Omental fat pad (tissue), 4 donors: Measurements from ENCODE around the gene NOS1. TPM values are rescaled to one million over a fixed set of nuclear protein-coding genes. Genes with fewer than 3 reads are reported as not detected.

Source experiments
- ATAC-seq: fragments of 150-250 bp; one replicate; pipeline ENCODE4 v1.9.1; 2016; ENCODE audit warnings: mild to moderate bottlenecking, moderate library complexity; ENCODE audit not compliant: low FRiP score
- DNase-seq: peaks from one replicate; pipeline ENCODE4 v3.0.0-alpha.2; 2019; ENCODE audit warnings: low spot score
- total RNA-seq, 4 donors: library from RNA; depleted of rRNA; stranded (reverse); fragments of >200 nt; gene quantifications; one replicate each; pipeline ENCODE4 v1.1.0, GENCODE V29; 2016
- TF ChIP-seq, protein P1 (sequence below), 3 donors: fragments of 450-650 bp; IDR thresholded peaks; one replicate each; pipeline ENCODE4 v1.5.1; 2016 to 2017; ENCODE audit warnings: antibody characterized with exemption in 3 of 3, mild to moderate bottlenecking in 3 of 3, moderate library complexity in 2 of 3

The NOS1 gene
- total RNA-seq, 4 donors from 2014 or later = under 0.01 to 1.4 (median 0.11) TPM

DNA sequence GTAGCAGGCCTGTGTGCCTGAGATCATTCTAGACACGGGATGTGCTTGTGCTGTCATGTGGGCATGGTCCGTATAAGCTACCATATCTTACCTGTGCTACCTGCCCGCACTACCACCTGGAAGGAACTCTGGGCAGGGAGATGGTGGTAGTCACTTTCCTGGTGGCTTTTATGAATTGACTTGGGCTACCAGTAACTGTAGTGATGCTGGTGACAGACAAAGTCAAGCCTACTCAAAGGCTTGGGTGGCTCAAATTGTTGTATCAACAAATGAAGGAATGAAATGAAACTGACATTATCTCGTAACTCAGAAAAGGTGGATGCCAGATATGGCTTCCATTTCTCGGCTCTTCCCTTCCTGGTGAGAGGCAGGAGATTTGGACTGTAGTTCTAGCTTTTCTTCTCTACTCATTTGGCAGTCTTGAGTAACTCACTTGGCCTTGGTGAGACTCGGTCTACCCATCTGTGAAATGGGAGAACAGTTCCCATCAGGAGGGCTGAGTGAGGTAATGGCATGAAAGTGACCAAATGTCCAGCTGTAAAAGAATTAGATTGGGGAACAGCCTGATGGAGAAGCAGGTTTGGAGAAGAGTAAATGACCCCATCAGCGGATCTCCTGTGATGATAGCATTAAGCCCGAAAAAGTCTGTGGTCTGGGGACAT, 81.3 kb downstream of the NOS1 start:
- ATAC-seq = no peak
- DNase-seq = no peak
- TF ChIP-seq, protein P1, sequence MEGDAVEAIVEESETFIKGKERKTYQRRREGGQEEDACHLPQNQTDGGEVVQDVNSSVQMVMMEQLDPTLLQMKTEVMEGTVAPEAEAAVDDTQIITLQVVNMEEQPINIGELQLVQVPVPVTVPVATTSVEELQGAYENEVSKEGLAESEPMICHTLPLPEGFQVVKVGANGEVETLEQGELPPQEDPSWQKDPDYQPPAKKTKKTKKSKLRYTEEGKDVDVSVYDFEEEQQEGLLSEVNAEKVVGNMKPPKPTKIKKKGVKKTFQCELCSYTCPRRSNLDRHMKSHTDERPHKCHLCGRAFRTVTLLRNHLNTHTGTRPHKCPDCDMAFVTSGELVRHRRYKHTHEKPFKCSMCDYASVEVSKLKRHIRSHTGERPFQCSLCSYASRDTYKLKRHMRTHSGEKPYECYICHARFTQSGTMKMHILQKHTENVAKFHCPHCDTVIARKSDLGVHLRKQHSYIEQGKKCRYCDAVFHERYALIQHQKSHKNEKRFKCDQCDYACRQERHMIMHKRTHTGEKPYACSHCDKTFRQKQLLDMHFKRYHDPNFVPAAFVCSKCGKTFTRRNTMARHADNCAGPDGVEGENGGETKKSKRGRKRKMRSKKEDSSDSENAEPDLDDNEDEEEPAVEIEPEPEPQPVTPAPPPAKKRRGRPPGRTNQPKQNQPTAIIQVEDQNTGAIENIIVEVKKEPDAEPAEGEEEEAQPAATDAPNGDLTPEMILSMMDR (IDR thresholded peaks at IDR 0.05) = no peak

DNA sequence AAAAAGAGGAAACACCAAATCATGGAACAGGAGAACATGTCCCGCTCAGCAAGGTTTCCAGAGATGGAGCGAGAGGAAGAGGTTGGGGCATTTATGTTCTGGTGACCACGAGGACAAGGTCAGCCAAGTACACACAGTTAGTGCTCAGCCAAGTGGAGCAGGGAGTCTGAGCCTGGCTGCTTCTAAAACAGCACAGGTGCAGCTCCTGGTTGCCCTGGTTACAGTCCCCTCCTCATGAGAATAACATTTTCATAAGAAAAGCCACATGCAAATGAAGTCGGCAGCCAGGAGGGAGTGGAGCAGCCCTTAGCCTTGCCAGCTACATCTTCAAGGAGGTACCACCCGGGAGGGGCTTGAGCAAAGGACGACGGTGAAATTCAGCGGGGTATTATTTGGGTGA, 81.8 kb downstream of the NOS1 start:
- TF ChIP-seq, protein P1 (IDR thresholded peaks at IDR 0.05) = no peak
- ATAC-seq (no peak), DNase-seq (no peak)

DNA sequence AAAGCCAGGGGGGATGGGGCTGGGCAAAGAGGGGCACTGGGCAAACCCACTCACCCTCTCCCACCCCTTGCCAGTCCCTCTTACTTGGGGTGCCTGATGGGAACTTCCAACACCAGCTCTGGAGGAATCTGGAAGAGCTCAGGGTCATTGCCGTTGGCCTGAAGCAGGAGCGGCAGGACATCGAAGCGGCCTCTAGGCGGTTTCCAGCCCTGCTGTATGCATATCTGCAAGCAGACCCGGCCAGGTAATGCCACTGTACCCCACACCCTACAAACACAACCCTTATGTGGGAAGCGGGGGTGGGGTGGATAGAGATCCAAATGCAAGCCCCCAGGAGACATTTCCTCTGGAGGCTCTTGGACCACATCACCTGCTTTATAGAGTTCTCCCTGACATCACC, 83.6 kb downstream of the NOS1 start:
- DNase-seq (no peak), ATAC-seq (no peak)
- TF ChIP-seq, protein P1 (IDR thresholded peaks at IDR 0.05) = no peak

DNA sequence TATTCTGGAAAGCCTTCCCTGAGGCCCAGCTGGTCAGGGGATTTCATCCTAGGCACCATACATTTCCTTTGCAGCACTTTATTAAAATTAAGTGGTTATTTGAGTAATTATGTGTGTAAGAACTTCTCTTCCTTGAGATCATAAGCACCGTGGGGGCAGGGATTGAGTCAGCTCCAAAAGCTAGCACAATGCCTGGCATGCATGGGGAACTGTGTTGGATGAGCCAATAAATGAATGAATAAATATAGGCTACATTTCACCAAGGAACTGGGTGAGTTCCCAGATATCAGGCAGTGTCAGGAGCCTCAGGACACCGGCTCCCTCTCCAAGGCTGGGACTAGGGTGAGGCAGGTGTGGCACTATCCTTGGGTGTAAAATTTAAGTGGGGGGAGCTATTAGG, 88.3 kb downstream of the NOS1 start:
- DNase-seq (no peak), ATAC-seq (no peak)
- TF ChIP-seq, protein P1 (IDR thresholded peaks at IDR 0.05) = no peak

DNA sequence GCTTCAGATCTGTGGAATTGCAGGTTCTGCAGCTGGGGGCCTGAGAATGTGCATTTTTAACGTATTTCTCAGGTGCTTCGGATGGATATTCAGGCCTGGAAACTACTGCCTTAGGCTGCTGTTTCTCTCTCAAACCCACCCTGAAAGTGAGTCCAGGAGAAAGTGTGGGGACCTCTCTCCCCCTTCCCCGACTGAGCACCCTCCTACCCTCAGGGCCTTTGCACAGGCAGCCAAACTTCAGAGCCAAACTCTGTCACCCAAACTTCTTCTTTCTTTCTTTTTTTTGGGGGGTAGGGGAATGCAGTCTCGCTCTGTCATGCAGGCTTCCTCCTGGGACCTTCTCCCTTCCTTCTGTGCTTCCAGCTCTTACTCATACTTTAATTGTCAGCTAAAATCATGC, 88.7 kb downstream of the NOS1 start:
- no peak for ATAC-seq
- no peak for DNase-seq
- TF ChIP-seq, protein P1 (IDR thresholded peaks at IDR 0.05) = no peak

DNA sequence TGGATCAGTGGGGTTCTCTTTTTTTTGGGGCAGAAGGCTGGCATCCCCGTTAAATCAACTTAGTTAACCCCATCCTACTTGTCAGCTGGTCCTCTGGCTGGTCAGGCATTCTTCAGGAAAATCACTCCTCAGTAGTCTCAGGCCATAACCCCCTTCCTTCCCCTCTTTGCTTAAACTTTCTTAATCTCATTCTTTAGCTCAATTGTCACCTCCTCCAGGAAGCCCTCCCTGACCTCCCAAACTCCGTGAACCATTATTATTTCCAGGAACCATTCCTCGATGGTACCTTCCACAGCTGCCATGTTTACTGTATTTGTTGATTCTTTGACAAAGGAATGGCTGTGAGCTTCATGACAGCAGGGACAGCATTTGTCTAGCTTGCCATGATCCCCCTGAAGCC, 98.7 kb downstream of the NOS1 start:
- DNase-seq (no peak), ATAC-seq (no peak)
- TF ChIP-seq, protein P1 (IDR thresholded peaks at IDR 0.05) = no peak

DNA sequence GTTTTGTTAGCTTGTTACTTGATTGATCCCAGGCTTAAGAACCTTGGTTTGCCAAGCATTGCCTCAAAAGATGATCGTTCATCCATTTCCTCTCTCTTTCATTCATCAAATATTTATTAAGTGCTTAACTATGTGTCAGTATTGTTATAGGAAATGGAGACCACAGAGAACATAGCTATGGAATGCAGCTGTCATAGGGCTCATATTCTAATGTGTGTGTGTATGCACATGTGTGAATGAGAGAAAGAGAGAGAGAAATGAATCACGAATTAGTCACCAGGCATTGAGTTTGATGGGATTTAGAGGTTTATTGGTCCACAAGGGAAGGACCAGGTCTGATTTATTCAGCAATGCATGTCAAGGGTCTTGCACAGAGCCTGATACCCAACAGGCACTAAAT, 100.2 kb downstream of the NOS1 start:
- DNase-seq (no peak), ATAC-seq (no peak)
- TF ChIP-seq, protein P1 (IDR thresholded peaks at IDR 0.05) = no peak
